Hepatocyte (in vitro differentiated cells): ENCODE data around the gene JAK1. TPM values are rescaled to one million over a fixed set of nuclear protein-coding genes. Genes with fewer than 3 reads are reported as not detected.

Experiments used
- DNase-seq: peaks from one replicate; pipeline ENCODE4 v3.0.0-alpha.2; 2016; ENCODE audit warnings: low spot score
- H2AFZ ChIP-seq: fragments of 200-600 bp; sonication (generic); 2 replicates; pipeline ENCODE4 v1.6.0; 2016; ENCODE audit warnings: antibody characterized with exemption, mild to moderate bottlenecking
- H3K27ac ChIP-seq: fragments of 200-600 bp; sonication (generic); 2 replicates; pipeline ENCODE4 v1.5.1; 2016; ENCODE audit warnings: mild to moderate bottlenecking
- H3K27me3 ChIP-seq: fragments of 200-600 bp; sonication (generic); 2 replicates; pipeline ENCODE4 v1.6.1; 2016
- H3K36me3 ChIP-seq: fragments of 200-600 bp; sonication (generic); replicated peaks from 2 replicates; pipeline ENCODE4 v1.5.1; 2016; ENCODE audit warnings: low read depth; ENCODE audit not compliant: insufficient read depth
- H3K4me1 ChIP-seq: fragments of 200-600 bp; sonication (generic); 2 replicates; pipeline ENCODE4 v1.5.1; 2016; ENCODE audit warnings: mild to moderate bottlenecking, moderate library complexity; ENCODE audit not compliant: insufficient read depth
- H3K4me2 ChIP-seq: fragments of 200-600 bp; sonication (generic); 2 replicates; pipeline ENCODE4 v1.6.0; 2016
- H3K4me3 ChIP-seq: fragments of 200-600 bp; sonication (generic); 2 replicates; pipeline ENCODE4 v1.5.1; 2016; ENCODE audit warnings: mild to moderate bottlenecking
- H3K79me2 ChIP-seq: fragments of 200-600 bp; sonication (generic); 2 replicates; pipeline ENCODE4 v1.6.0; 2017; ENCODE audit warnings: mild to moderate bottlenecking
- H3K9me2 ChIP-seq: fragments of 200-600 bp; sonication (generic); replicated peaks from 2 replicates; pipeline ENCODE4 v1.6.0; 2017; ENCODE audit warnings: mild to moderate bottlenecking; ENCODE audit not compliant: insufficient read depth
- H3K9me3 ChIP-seq: fragments of 200-600 bp; sonication (generic); 2 replicates; pipeline ENCODE4 v1.5.1; 2016; ENCODE audit warnings: low read depth, mild to moderate bottlenecking
- H4K20me1 ChIP-seq: fragments of 200-600 bp; sonication (generic); 2 replicates; pipeline ENCODE4 v1.6.0; 2016; ENCODE audit warnings: mild to moderate bottlenecking; ENCODE audit not compliant: insufficient read depth, poor library complexity, severe bottlenecking
- CTCF ChIP-seq: fragments of 200-600 bp; sonication (generic); IDR thresholded peaks from 2 replicates; pipeline ENCODE4 v1.5.1; 2016; ENCODE audit warnings: antibody characterized with exemption, mild to moderate bottlenecking; ENCODE audit not compliant: poor library complexity
- EZH2 ChIP-seq: fragments of 200-600 bp; sonication (generic); IDR thresholded peaks from 2 replicates; pipeline ENCODE4 v1.6.1; 2016; ENCODE audit warnings: antibody characterized with exemption, mild to moderate bottlenecking, borderline replicate concordance
- EZH2phosphoT487 ChIP-seq: fragments of 200-600 bp; sonication (generic); IDR thresholded peaks from one replicate; pipeline ENCODE4 v1.6.1; 2018; ENCODE audit warnings: antibody characterized with exemption, mild to moderate bottlenecking, low read depth, moderate library complexity; ENCODE audit not compliant: unreplicated experiment, severe bottlenecking
- WGBS: methylation state at CpG from one replicate; pipeline ENCODE4 v1.1.6; 2016; ENCODE audit warnings: low lambda C conversion rate; ENCODE audit errors: missing lambda C conversion rate; 5-methylcytosine and 5-hydroxymethylcytosine counted together
- polyA plus RNA-seq: library from polyadenylated mRNA; unstranded; fragments of >200 nt; fragmentation: Nextera tagmentation; extraction: Ambion mirVana; gene quantifications from 2 replicates; pipeline ENCODE4 v1.2.1, GENCODE V29; 2016
- total RNA-seq: library from RNA; depleted of rRNA; stranded (reverse); fragments of >200 nt; gene quantifications from 2 replicates; pipeline ENCODE4 v1.2.3, GENCODE V29; 2014

The JAK1 gene
- total and polyA plus RNA-seq, 2 experiments from 2014 or later, result 60.2 to 102 TPM

DNA sequence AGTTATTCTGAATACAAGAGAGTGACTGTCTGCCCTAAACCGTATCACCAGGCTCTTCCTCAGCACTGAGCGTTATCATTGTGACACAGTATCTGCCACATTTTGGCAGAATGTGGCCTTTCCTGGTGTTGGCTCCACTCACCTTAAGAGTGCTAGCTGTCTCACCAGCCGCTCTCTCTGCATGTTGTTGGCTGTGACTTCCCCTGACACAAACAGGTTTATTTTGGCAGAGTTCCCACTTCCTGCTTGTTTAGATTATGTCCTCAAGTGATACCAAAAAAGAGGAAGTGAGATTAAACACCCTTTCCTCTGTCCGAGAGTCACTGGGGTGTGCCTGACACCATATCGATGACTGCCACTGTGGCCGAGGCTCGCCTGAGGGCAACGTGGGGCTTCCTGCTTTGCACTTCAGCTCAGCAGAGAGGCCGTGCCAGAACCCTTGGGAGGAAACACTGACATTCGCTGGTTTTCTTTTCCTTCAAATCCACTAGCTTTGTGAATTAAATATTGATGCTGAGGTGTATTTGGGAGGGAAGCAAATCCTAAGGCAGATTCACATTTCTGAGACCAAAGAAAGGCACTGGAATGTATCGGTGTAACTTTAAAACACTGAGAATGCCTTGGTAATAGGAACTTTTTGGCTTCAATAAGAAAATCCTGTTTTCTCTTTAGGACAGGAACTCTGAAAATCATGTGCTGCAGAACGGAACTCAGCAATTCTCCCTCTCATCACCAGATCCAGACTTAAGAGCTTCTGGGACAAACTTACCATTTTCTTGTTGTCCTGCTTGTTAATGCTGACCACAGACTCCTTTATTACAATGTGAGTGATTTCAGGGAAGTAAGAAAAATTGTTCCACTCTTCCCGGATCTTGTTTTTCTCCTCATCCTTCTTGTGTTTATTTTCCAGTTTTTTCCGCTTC lies 102.1 kb downstream of the JAK1 start:
- Histone ChIP-seq H3K4me2 (no peak overlapping the region), H3K27me3 (no peaks in the 10 kb centered on the region), H2AFZ (no peak overlapping the region), H3K79me2 (no peaks in the 10 kb centered on the region), H4K20me1 (no peaks in the 10 kb centered on the region), H3K4me1 (no peaks in the 10 kb centered on the region), H3K36me3 (no peaks in the 10 kb centered on the region), H3K27ac (no peak overlapping the region), H3K9me2 (no peaks in the 10 kb centered on the region), H3K9me3 (no peaks in the 10 kb centered on the region), H3K4me3 (no peak overlapping the region)
- WGBS, result 89% methylated on average over 14 of the region's 14 CpGs
- DNase-seq, result no peak
- TF ChIP-seq EZH2phosphoT487 (no peak), CTCF (no peak), EZH2 (no peak)

- H3K9me3 ChIP-seq, result no peaks in the 10 kb centered on the region
- no peaks in the 10 kb centered on the region for H3K9me2 ChIP-seq
- H3K79me2 ChIP-seq, result no peaks in the 10 kb centered on the region
- no peaks in the 10 kb centered on the region for H3K27me3 ChIP-seq
- H3K27ac ChIP-seq, result no peak overlapping the region
- H3K4me1 ChIP-seq, result no peaks in the 10 kb centered on the region
- H4K20me1 ChIP-seq, result no peaks in the 10 kb centered on the region
- WGBS, result 52% methylated on average over 4 of the region's 4 CpGs
- DNase-seq, result peak; percentile 63
- H3K4me3 ChIP-seq, result no peak overlapping the region
- TF ChIP-seq EZH2, result no peak
- peak; percentile 46 for TF ChIP-seq CTCF
- H3K4me2 ChIP-seq, result no peak overlapping the region
- H2AFZ ChIP-seq, result no peak overlapping the region
- no peaks in the 10 kb centered on the region for H3K36me3 ChIP-seq
Measured at GRCh38 chr1:64861611-64862010, 104.7 kb downstream of the JAK1 start.

DNA sequence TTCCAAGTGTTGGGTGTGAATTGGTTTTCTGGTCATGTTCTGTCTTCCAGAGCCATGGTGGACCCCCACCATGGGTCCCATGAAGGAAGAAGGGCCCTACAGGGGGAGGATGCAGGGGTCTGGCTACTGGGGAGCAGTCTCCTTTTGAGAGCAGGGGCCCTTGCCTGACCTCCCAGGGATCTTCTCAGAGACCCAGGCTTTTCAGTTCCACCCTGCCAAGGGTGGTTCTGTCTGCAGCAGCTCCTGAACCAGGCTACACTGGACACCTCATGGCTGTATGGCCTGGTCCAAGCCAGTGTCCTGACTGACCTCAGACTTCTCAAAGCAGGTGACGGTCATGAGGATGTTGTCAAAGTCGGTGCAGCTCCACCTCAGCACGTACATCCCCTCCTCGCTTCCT lies 109.0 kb downstream of the JAK1 start:
- no peak for DNase-seq
- Histone ChIP-seq H3K4me2 (no peak overlapping the region), H3K4me3 (no peak overlapping the region), H3K27ac (no peak overlapping the region), H2AFZ (no peak overlapping the region), H3K27me3 (no peaks in the 10 kb centered on the region), H4K20me1 (no peaks in the 10 kb centered on the region), H3K9me3 (no peaks in the 10 kb centered on the region), H3K4me1 (no peaks in the 10 kb centered on the region), H3K9me2 (no peaks in the 10 kb centered on the region), H3K79me2 (no peaks in the 10 kb centered on the region), H3K36me3 (no peaks in the 10 kb centered on the region)
- 94% methylated on average over 4 of the region's 4 CpGs for WGBS
- no peak for TF ChIP-seq CTCF
- no peak for TF ChIP-seq EZH2
- TF ChIP-seq EZH2phosphoT487, result no peak
